Activated naive CD4-positive, alpha-beta T cell treated with anti-CD3 and anti-CD28 coated beads, Interleukin-2, amount 50 U/mL, for 72 hours (primary cell): ENCODE data around the gene COX7A1. TPM values are rescaled to one million over a fixed set of nuclear protein-coding genes. Genes with fewer than 3 reads are reported as not detected.

Source experiments
- ATAC-seq, 2 donors: fragments of 150-1000 bp; cut with Tn5 transposase; 2 replicates each; pipeline ENCODE4 v1.10.0; 2021; ENCODE audit warnings: mild to moderate bottlenecking in 2 of 2, moderate library complexity in 2 of 2
- DNase-seq, 2 donors: peaks; one replicate each; pipeline ENCODE4 v3.0.0; 2021 to 2022; ENCODE audit warnings: low spot score in 2 of 2
- H3K27ac Mint-ChIP-seq, 2 donors: one replicate each; pipeline ENCODE4 v1.8.0; 2022; ENCODE audit warnings: mild to moderate bottlenecking in 2 of 2, mixed read lengths in 2 of 2
- H3K36me3 Mint-ChIP-seq, 2 donors: one replicate each; pipeline ENCODE4 v1.8.0; 2022; ENCODE audit warnings: mixed read lengths in 2 of 2
- H3K9me3 Mint-ChIP-seq, 2 donors: one replicate each; pipeline ENCODE4 v1.8.0; 2022; ENCODE audit warnings: mixed read lengths in 2 of 2
- total RNA-seq, 2 donors: library from RNA; stranded (reverse); gene quantifications; one replicate each; pipeline ENCODE4 v1.2.3, GENCODE V29; 2022

COX7A1 gene
- total RNA-seq, 2 donors from 2014 or later: not detected

DNA sequence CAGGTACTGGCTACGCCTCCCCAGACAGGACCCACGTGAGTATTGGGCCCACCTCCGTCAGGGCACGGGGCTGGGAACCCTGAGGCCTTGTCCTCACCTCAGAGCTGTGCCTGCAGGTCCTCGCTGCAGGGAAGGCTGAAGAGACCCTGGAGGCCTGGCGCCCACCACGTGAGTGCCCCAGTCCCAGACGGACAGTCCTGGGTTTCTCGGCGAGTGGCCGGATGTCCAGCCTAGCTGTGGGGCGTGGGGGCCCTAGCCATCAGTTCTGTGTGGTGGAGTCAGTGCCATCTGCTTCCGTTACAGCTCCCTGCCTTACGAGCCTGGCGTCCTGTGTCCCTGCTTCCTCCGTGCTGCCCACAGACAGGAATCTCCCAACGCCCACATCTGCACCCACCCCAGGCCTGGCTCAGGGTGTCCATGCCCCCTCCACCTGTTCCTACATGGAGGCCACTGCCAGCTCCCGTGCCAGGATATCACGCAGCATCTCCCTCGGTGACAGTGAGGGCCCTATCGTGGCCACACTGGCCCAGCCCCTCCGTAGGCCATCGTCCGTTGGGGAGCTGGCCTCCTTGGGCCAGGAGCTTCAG lies 49.1 kb downstream of the COX7A1 start:
- DNase-seq (no peak), ATAC-seq (no peak)
- H3K9me3 Mint-ChIP-seq: no peaks in the 10 kb centered on the region
- peaks cover 7 to 18% of the 10 kb centered on the region in 2 donors for H3K36me3 Mint-ChIP-seq
- no peak overlapping the region for H3K27ac Mint-ChIP-seq

DNA sequence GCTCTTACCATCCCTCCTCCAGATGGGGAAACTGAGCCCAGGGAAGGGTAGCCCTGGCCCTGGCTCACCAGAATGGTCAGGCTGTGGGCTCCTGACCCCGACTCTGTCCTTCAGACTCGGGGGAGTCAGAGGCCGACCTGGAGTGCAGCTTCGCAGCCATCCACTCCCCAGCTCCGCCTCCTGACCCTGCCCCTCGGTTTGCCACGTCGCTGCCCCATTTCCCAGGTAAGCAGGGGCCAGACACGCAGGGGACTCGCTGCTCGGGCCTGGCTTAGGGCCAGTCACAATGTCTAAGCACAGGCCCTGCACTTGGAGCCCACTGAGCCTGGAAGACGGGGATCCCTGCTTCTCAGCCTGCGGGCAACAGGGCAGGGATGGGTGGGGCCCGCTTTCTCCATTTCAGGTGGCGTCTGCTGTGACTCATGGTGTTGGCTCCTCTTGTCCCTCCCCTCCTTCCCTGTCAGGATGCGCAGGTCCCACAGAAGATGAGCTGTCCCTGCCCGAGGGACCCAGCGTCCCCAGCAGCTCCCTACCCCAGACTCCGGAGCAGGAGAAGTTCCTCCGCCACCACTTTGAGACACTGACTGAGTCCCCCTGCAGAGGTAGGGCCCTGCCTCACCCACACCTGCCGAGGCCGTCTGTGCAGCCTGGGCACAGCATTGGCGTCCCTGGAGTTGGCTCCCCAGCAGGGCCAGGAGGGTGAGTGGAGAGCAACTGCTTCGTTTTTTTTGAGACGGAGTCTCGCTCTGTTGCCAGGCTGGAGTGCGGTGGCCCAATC lies 50.5 kb downstream of the COX7A1 start:
- no peak for ATAC-seq
- peaks cover 12 to 23% of the 10 kb centered on the region in 2 donors for H3K36me3 Mint-ChIP-seq
- no peak overlapping the region for H3K27ac Mint-ChIP-seq
- H3K9me3 Mint-ChIP-seq: no peaks in the 10 kb centered on the region
- DNase-seq: no peak

Other genes with a start within 250 kb of the COX7A1 start
- gene HCST, start 249.9 kb downstream of the COX7A1 start, total RNA-seq: 10 to 100 TPM; 40.0 to 48.5 TPM
- gene TYROBP, start 244.2 kb downstream of the COX7A1 start, total RNA-seq: under 1 TPM in 1 of 2 donors, not detected in 1; 0.75 TPM
- gene LRFN3, start 216.1 kb downstream of the COX7A1 start, total RNA-seq: 10 to 100 TPM in 1 of 2 donors, 1 to 10 TPM in 1; 6.4 to 10.1 TPM
- gene SDHAF1, start 157.3 kb downstream of the COX7A1 start, total RNA-seq: 10 to 100 TPM; 23.0 to 24.7 TPM
- gene SYNE4, start 143.6 kb downstream of the COX7A1 start, total RNA-seq: 1 to 10 TPM; 1.8 to 2.6 TPM
- gene ALKBH6, start 138.2 kb downstream of the COX7A1 start, total RNA-seq: 10 to 100 TPM; 50.4 to 74.0 TPM
- under 1 TPM; 0.66 to 0.96 TPM for gene CLIP3, start 119.6 kb downstream of the COX7A1 start, total RNA-seq
- gene THAP8, start 98.2 kb downstream of the COX7A1 start, total RNA-seq: 1 to 10 TPM; 3.5 to 4.1 TPM
- gene WDR62, start 97.5 kb downstream of the COX7A1 start, total RNA-seq: 10 to 100 TPM; 17.5 to 84.0 TPM
- not detected for gene OVOL3, start 41.3 kb downstream of the COX7A1 start, total RNA-seq
- gene POLR2I, start 37.6 kb downstream of the COX7A1 start, total RNA-seq: 10 to 100 TPM; 39.1 to 66.3 TPM
- 100 to 1,000 TPM in 1 of 2 donors, 10 to 100 TPM in 1; 94.4 to 107 TPM for gene TBCB, start 37.0 kb downstream of the COX7A1 start, total RNA-seq
- 100 to 1,000 TPM; 234 to 377 TPM for gene CAPNS1, start 12.4 kb downstream of the COX7A1 start, total RNA-seq
- gene ZNF565, start 62.2 kb upstream of the COX7A1 start, total RNA-seq: 1 to 10 TPM; 2.6 to 6.4 TPM
- gene ZNF146, start 62.7 kb upstream of the COX7A1 start, total RNA-seq: 10 to 100 TPM; 64.1 to 90.3 TPM
- gene ZFP14, start 226.8 kb upstream of the COX7A1 start, total RNA-seq: 1 to 10 TPM; 2.3 to 2.4 TPM